HepG2 (cell line): ENCODE results near the gene KDM4B.

Source experiments
- BRD4 ChIP-seq: sonication (generic); formaldehyde crosslinking; IDR thresholded peaks from 2 replicates; pipeline ENCODE4 v1.4.0; 2020; ENCODE audit warnings: missing genetic modification reagents
- EP300 ChIP-seq, 3 experiments: sonication (generic) in 1 of 3; formaldehyde crosslinking in 1 of 3; IDR thresholded peaks; 2 replicates each; pipeline versions ENCODE4 v1.5.1 to v1.6.1; 2011 to 2020; ENCODE audit warnings: low read depth in 2 of 3, low read length in 2 of 3, borderline replicate concordance in 1 of 3, improper control_type of control experiment in 1 of 3, mild to moderate bottlenecking in 1 of 3, missing genetic modification reagents in 1 of 3, moderate library complexity in 1 of 3
- HDAC2 ChIP-seq: sonication (generic); formaldehyde crosslinking; IDR thresholded peaks from 2 replicates; pipeline ENCODE4 v1.4.0; 2020; ENCODE audit warnings: missing genetic modification reagents
- HMG20A ChIP-seq: IDR thresholded peaks from 2 replicates; pipeline ENCODE4 v1.6.1; 2016; ENCODE audit warnings: borderline replicate concordance
- NKX3-1 ChIP-seq: sonication (generic); formaldehyde crosslinking; IDR thresholded peaks from 2 replicates; pipeline ENCODE4 v1.5.0; 2020; ENCODE audit warnings: missing genetic modification reagents
- POLR2AphosphoS5 ChIP-seq: IDR thresholded peaks from 2 replicates; pipeline ENCODE4 v1.6.1; 2012; ENCODE audit warnings: low read depth, low read length
- RFX3 ChIP-seq: IDR thresholded peaks from 2 replicates; pipeline ENCODE4 v1.6.1; 2016; ENCODE audit warnings: missing biosample characterization, missing genetic modification reagents
- ZFX ChIP-seq: sonication (generic); formaldehyde crosslinking; IDR thresholded peaks from 2 replicates; pipeline ENCODE4 v1.4.0; 2020; ENCODE audit warnings: mild to moderate bottlenecking, low read depth, missing genetic modification reagents, moderate library complexity
- TF ChIP-seq, protein P1 (sequence below): sonication (generic); formaldehyde crosslinking; IDR thresholded peaks from 2 replicates; pipeline ENCODE4 v1.5.0; 2020; ENCODE audit warnings: mild to moderate bottlenecking, missing genetic modification reagents, moderate library complexity
- TF ChIP-seq, protein P2 (sequence below): sonication (generic); formaldehyde crosslinking; IDR thresholded peaks from 2 replicates; pipeline ENCODE4 v1.9.0; 2021; ENCODE audit warnings: missing genetic modification reagents, mild to moderate bottlenecking, borderline replicate concordance
- TF ChIP-seq, protein P3 (sequence below): sonication (generic); formaldehyde crosslinking; IDR thresholded peaks from 2 replicates; pipeline ENCODE4 v1.4.0; 2020; ENCODE audit warnings: missing genetic modification reagents, mild to moderate bottlenecking, borderline replicate concordance
- TF ChIP-seq, protein P4 (sequence below): sonication (generic); formaldehyde crosslinking; IDR thresholded peaks from 2 replicates; pipeline ENCODE4 v1.4.0; 2020; ENCODE audit warnings: missing genetic modification reagents
- TF ChIP-seq, protein P5 (sequence below), 2 experiments: fragments of 450-650 bp in 1 of 2; sonication (generic) in 1 of 2; formaldehyde crosslinking; IDR thresholded peaks; 2 replicates each; pipeline versions ENCODE4 v1.5.0 to v1.8.0; 2020 to 2022; ENCODE audit warnings: mild to moderate bottlenecking in 1 of 2, missing genetic modification reagents in 1 of 2

DNA sequence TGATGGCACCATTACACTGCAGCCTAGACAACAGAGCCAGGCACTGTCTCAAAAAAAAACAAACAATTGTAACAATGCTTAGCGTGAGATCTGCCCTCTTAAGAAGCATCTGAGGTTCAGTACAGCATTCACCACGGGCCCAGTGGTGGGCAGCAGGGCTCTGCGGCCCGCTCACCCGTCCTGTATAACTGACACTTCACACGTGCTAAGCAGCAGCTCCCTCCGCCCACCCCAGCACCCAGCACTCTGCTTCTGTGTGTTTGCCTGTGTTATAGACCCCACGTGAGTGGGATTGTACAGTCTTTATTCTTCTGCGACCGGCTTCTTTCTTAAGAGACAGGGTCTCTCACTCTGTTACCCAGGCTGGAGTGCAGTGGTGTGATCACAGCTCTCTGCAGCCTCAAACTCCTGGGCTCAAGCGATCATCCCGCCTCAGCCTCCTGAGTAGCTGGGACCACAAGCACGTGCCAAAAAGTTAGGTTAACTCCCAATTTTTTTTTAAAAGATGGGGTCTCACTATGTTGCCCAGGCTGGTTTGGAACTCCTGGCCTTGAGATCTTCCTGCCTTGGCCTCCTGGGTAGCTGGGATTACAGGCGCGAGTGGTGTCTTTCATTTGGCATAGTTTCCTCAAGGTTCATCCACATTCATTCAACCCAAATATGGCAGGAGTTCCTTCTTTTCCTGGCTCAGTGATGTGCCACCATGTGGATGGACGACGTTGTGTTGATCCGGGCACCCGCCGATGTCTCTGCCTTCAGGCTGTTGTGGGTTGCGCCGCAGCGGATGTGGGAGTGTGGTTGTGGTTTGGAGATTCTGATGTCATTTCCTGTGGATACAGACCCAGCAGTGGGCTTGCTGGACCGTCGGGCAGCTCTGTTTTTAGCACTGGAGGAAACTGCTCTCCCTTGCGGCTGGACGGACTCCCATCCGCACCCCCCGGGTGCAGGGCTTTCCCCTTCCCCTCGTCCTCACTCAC lies 170.0 kb downstream of the KDM4B start:
- no peak for TF ChIP-seq NKX3-1 (CRISPR knock-in tag)
- TF ChIP-seq HDAC2 (CRISPR knock-in tag), result no peak
- TF ChIP-seq, protein P1, sequence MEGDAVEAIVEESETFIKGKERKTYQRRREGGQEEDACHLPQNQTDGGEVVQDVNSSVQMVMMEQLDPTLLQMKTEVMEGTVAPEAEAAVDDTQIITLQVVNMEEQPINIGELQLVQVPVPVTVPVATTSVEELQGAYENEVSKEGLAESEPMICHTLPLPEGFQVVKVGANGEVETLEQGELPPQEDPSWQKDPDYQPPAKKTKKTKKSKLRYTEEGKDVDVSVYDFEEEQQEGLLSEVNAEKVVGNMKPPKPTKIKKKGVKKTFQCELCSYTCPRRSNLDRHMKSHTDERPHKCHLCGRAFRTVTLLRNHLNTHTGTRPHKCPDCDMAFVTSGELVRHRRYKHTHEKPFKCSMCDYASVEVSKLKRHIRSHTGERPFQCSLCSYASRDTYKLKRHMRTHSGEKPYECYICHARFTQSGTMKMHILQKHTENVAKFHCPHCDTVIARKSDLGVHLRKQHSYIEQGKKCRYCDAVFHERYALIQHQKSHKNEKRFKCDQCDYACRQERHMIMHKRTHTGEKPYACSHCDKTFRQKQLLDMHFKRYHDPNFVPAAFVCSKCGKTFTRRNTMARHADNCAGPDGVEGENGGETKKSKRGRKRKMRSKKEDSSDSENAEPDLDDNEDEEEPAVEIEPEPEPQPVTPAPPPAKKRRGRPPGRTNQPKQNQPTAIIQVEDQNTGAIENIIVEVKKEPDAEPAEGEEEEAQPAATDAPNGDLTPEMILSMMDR (CRISPR knock-in tag), result no peak
- no peak for TF ChIP-seq BRD4
- TF ChIP-seq, protein P2, sequence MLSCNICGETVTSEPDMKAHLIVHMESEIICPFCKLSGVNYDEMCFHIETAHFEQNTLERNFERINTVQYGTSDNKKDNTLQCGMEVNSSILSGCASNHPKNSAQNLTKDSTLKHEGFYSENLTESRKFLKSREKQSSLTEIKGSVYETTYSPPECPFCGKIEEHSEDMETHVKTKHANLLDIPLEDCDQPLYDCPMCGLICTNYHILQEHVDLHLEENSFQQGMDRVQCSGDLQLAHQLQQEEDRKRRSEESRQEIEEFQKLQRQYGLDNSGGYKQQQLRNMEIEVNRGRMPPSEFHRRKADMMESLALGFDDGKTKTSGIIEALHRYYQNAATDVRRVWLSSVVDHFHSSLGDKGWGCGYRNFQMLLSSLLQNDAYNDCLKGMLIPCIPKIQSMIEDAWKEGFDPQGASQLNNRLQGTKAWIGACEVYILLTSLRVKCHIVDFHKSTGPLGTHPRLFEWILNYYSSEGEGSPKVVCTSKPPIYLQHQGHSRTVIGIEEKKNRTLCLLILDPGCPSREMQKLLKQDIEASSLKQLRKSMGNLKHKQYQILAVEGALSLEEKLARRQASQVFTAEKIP, result no peak
- TF ChIP-seq HMG20A (CRISPR knock-in tag), result no peak
- no peak for TF ChIP-seq POLR2AphosphoS5
- TF ChIP-seq EP300 (IDR thresholded peaks at IDR 0.05; ENCODE audit: low read depth in 2 of 2, low read length in 2 of 2), result no peak
- TF ChIP-seq EP300 (CRISPR knock-in tag; IDR thresholded peaks at IDR 0.05; ENCODE audit: borderline replicate concordance), result no peak
- TF ChIP-seq, protein P3, sequence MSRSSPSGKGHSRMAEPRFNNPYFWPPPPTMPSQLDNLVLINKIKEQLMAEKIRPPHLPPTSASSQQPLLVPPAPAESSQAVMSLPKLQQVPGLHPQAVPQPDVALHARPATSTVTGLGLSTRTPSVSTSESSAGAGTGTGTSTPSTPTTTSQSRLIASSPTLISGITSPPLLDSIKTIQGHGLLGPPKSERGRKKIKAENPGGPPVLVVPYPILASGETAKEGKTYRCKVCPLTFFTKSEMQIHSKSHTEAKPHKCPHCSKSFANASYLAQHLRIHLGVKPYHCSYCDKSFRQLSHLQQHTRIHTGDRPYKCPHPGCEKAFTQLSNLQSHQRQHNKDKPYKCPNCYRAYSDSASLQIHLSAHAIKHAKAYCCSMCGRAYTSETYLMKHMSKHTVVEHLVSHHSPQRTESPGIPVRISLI, result no peak
- TF ChIP-seq ZFX, result no peak
- TF ChIP-seq, protein P4, sequence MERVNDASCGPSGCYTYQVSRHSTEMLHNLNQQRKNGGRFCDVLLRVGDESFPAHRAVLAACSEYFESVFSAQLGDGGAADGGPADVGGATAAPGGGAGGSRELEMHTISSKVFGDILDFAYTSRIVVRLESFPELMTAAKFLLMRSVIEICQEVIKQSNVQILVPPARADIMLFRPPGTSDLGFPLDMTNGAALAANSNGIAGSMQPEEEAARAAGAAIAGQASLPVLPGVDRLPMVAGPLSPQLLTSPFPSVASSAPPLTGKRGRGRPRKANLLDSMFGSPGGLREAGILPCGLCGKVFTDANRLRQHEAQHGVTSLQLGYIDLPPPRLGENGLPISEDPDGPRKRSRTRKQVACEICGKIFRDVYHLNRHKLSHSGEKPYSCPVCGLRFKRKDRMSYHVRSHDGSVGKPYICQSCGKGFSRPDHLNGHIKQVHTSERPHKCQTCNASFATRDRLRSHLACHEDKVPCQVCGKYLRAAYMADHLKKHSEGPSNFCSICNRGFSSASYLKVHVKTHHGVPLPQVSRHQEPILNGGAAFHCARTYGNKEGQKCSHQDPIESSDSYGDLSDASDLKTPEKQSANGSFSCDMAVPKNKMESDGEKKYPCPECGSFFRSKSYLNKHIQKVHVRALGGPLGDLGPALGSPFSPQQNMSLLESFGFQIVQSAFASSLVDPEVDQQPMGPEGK (CRISPR knock-in tag), result no peak
- TF ChIP-seq RFX3 (CRISPR knock-in tag), result no peak
- TF ChIP-seq, protein P5, sequence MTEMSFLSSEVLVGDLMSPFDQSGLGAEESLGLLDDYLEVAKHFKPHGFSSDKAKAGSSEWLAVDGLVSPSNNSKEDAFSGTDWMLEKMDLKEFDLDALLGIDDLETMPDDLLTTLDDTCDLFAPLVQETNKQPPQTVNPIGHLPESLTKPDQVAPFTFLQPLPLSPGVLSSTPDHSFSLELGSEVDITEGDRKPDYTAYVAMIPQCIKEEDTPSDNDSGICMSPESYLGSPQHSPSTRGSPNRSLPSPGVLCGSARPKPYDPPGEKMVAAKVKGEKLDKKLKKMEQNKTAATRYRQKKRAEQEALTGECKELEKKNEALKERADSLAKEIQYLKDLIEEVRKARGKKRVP (CRISPR knock-in tag; IDR thresholded peaks at IDR 0.05), result no peak
